Endometrial microvascular endothelial cells (primary cell): ENCODE data around the gene ADIRF. TPM values are rescaled to one million over a fixed set of nuclear protein-coding genes. Genes with fewer than 3 reads are reported as not detected.

Experiments used
- in situ Hi-C: cut with HindIII; loops from 2 replicates; pipeline ENCODE4 v1.10.0; 2017; ENCODE audit warnings: low sequenced_read_pairs, low pct_unique_long_range_greater_than_20kb; ENCODE audit errors: inconsistent ontology term
- total RNA-seq: library from RNA; depleted of rRNA; stranded (reverse); fragments of >200 nt; gene quantifications from one replicate; pipeline ENCODE4 v1.2.3, GENCODE V29; 2015; ENCODE audit errors: inconsistent ontology term

Gene ADIRF
- total RNA-seq, 1 donor from 2014 or later = 31.2 TPM

DNA sequence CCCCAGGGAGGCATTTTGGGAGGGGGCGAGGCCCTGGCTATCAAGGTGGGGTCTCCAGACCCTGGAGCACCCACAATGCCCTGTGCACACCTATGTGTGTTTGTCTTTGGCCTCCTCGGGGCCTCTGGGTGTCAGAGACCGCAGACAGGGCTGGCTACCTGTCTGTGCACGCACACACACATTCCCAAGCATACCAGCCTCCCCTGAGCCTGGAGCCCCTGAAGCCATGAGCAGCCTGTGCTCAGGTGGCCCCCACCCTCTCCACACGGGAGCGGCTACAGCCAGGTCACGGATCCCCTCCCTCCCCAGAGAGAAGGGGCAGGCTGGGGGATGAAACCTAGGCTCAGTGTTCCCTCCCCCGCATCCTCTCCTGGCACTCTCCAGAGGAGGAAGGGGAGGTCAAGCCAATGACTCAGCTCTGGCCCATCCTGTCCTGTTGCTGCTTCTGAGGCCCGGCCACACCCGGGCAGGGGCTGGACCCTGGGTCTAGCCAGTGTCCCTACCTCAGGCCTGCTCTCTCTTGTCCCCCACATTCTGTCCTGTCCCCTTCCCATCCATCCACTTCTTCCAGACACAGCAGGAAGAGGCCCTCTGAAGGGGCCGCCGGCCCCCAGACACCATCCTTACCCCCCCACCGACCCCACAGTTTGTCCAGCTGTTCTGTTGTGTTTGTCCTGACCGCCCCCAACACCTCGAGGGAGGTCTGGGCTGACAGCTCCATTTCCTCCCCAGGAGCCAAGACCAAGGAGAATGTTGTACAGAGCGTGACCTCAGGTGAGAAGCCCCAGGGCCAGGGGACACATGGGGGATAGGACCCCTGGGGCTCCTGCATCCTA, 9.2 kb upstream of the ADIRF start:
- in situ Hi-C loops = no loop called here

DNA sequence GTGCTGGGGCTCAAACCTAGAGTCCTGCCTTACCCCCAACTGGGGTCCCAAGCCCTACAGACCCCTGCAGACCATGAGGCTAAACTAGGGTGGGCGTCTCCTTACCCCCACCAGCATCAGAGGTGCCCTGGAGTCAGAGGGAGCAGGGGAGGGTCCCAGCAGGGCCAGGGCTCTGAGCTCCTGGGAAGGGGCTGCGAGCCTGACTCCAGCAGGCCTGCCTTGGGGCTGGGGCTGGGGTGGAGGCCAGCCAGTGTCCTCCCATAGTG, 8.6 kb upstream of the ADIRF start:
- in situ Hi-C loops = no loop called here

DNA sequence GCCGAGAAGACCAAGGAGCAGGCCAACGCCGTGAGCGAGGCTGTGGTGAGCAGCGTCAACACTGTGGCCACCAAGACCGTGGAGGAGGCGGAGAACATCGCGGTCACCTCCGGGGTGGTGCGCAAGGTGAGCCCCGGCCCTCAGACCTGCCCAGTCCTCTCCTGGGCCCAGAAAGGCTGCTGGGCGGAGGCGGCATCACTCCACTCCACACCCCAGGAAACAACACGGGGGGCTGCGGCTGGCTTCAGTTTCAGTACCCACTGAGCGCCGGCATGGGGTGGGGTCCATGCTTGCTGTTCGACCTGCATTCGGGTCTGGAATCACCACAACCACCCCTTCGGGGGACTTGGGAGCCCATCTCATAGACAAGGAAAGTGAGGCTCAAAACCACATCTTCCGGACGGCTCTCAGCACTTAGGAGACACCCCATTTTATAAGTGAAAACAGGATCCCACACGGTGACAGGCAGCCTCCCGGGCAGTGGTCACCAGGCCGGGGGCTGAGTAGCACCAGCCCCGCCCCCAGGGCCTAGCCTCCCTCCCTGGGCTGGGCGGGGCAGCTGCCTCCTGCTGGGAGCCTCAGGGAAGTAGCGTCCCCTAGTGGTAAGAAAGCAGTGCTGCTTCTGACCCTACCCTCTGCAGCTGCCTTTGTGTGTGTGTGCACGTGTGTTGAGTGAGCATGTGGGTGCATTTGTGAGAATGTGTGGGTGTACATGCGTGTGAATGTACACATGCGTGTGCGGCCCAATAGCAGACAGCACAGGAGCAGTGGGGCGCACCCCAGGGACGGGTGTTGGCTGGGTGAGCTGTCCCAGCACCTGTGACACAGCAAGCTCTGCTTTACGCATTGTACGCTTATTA, 8.0 kb upstream of the ADIRF start:
- in situ Hi-C loops = no loop called here

DNA sequence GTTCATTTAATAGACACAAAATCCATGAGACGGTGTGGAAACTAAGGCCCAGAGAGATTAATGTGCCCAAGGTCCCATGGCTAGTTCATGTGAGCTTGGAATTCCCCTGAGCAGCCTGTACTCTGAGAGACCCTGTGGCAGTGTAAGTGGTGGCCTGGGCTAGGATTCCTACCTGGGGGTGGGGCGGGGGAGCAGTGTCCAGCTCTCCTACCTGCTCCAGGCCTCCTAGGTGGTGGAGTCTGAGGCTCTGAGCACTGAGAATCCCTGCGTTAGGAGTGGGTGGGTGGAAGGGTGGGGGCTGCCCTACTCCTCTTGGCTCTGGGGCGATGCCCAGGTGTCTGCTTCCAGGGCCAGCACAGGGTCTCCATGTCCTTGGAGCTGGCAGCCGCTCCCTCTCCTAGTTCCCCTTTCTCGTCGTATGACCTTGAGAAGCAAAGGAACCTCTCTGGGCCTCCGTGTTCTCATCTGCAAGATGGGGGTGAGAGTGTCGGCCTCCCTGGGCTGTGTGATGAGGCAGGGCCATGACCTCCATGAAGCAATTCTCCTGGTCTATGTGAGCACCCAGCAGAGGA, 7.3 kb upstream of the ADIRF start:
- in situ Hi-C loops = no loop called here

DNA sequence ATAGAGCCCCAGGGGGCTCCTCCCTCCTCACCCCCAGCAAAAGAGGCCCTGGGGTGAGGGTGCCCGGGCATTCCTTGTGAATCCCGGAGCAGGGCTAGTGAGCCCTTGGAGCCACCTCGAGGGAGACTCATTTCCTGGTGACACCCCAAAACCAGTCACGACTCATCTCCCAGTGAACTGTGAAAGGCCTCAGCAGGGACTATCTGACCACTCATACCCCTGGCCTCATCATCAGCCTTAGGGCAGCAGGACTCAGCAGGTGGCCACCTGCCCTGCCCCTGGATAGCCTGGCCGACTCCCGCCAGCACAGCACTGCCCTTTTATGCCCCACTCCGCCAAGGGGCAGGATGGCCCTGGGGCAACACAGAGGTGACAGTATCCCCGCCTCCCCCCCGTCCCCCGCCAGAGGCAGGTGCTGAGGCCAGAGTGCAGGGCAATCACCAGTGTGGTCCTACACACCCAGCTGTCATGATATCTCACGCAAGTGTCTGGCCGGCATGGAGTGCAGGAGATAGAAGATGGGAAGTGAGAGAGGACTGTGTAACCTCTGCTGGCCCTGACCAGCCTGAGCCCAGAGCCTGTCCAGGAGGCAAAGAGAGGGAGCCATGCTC, 6.7 kb upstream of the ADIRF start:
- in situ Hi-C loops = no loop called here

DNA sequence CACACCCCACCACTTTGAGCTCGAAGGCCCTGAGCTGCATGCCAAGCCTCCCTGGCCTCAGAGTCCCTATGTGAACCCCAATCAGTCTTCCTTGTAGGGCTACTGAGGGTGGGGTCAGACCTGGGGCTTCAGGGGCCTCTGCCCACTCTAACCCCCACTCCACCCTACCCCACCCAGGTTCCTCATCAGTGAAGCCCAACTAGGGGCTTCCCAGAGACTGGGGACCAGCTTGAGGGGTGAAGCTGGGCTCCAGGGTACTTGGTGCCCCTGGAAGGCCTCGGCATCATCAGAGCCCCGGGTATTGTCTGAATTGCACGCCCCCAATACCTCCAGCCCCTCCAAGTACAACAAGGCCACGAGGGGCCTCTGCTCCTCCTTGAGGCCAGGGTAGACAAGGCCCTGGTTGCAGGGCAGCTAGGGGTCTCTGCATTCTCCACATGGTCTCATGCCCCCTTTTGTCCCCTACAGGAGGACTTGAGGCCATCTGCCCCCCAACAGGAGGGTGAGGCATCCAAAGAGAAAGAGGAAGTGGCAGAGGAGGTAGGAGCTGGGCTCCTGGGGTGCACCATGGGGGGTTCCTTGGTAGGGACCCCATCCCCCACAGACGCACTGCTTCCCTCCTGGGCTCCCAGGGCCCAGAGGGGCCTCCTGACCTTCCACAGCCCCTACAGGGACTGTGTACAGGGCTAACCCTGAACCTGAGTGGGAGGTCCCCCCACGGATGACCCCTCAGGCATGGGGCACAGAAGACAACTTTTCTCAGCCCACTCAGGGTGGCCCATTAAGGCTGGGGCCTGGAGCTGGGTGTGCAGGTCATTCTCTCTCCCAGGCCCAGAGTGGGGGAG, 5.9 kb upstream of the ADIRF start:
- in situ Hi-C loops = no loop called here

DNA sequence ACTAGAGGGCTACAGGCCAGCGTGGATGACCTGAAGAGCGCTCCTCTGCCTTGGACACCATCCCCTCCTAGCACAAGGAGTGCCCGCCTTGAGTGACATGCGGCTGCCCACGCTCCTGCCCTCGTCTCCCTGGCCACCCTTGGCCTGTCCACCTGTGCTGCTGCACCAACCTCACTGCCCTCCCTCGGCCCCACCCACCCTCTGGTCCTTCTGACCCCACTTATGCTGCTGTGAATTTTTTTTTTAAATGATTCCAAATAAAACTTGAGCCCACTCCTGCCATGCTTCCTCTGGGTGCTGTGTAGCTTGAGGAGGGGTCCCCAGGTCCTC, 5.3 kb upstream of the ADIRF start:
- in situ Hi-C loops = no loop called here

DNA sequence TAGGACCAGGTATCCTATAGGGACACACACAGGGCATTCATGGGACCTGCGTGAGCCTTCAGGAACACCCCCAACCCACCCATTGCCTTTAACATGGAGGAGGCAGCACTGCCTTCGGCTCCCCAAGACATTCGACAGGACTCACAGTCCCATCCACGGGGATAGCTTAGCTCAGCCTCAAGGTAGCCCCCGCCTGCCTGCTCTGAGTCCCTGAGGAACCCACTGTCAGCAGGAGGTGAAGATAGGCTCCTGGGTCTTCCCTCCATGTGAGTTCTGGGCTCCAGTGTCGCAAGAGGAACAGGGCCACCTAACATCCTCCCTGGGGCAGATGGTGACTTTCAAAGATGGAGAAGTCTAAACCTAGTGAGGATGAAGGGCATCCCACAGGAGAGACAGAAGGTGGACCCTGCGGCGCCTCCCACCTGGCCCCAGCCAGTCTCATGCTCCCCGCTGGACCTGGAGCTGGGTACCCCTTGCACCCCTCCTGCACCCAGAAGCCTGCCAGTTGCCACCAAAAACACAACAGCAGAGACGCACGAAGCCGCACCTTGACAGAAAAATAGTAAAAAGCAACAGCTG, 4.9 kb upstream of the ADIRF start:
- in situ Hi-C loops = no loop called here

DNA sequence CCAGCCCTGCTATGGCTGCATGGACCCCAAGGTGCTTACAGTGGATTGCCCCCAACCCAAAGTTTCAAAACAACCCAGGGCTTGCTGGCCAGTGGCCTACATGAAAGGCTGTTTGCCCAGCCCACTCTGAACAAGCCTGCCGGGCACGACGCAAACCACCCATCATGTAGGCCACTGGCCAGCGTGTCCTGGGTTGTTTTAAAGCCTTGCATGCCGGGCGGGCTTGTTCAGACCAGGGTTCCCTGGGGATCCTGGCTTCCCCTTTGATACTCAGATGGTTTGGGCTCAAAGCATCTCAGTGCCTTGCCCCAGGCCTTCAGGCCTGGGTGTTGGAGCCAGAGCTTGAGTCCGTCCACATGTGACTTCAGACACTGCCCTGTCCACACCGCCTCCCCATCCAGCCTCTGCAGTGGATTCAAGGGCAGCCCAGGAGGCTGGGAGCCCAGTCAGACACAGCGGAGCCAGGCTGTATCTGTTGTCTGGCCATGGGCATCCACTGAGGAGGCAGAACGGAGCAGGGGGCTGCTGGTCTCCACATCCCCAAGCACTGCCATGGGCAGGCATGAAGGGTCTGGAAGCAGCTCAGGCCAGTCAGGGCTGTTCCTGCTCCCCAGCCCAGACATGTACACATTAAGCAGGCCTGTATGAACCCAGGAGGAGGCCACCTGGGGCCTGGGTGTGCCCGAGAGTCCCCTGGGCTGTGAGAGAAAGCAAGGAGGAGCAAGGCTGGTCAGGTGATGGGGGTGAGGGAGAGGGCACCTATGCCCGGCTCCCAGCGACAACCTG, 4.0 kb upstream of the ADIRF start:
- in situ Hi-C loops = no loop called here

DNA sequence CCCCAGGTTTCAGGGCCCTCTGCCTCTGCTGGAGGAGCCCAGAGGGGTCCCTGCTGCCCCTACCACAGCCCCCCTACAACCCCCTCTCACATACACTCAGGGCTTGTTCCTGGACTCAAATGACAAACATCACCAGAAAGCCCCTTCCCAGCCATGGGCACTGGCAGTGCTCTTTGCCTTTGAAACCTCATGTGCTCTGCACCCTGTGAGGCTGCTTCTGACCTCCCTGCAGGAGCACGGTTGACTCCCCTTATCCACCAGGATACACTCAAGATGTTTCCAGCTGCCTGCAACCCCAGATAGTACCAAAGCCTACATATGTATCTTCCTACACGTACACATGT, 3.5 kb upstream of the ADIRF start:
- in situ Hi-C loops = no loop called here

DNA sequence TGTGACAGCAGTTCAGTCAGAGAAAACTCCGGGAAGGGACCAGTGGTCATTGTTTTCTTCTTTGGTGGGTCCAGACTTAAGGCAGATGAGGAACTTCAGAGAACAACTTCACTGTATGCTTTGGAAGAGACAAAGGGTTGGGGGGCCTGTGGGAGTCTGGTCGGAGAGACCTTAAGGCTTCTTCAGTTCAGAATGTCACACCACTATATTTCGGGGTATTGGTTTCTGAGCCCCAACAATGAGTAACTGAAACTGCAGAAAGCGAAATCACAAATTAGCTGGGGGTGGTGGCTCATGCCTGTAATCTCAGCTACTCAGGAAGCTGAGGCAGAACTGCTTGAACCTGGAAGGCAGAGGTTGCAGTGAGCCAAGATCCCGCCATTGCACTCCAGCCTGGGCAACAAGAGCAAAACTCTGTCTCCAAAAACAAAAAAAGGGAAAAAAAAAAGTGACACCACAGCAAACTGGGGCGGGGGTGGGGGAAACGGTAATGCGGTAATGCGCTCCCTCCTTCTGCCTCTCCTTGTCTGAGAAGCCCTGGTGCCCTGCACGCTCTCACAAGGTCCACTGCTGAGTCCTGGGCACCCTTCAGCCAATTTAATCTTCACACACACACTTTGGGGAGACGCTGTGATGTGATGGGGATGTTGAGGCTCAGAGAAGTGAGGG, 2.2 kb upstream of the ADIRF start:
- in situ Hi-C loops = no loop called here

DNA sequence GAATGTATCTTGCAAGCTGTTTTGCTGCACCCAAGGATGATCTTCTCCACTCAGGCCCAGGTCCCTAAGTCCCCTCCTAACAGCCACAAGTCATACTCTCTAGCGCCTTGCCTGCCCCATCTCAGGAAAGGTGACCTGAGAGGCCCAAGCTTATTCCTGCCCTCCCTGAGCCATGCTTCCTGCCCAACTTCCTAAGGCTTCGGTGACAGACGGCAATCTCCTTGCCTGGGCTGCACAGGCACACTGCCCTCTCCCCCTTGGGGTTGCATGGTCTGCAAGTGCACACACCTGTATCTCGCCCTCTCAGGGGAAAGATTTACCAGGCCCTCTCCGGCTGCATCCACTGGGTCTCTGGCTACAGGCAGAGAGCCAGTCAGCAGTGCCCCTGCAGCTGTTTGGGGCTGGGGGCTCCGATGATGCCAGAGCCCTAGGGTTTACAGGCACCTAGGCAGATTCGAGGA, 771 bp upstream of the ADIRF start:
- in situ Hi-C loops = no loop called here

DNA sequence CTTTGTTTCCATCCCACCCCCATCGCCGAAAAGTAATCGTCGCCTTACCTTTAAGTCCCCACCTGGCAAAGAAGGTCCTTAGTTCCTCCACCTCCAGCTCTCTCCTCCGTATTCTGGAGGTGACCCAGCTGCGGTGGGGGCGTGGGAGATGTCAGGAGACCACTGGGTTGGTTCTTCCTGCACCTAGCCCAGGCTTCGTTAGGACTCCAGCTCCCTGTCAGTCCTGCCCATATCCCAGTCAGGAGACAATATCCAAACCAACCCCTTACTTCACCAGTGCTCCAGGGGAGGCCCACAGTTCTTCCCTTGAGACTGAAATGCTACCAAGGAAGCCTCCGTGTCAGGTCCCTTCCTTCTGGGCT, 693 bp downstream of the ADIRF start:
- in situ Hi-C loops = no loop called here

DNA sequence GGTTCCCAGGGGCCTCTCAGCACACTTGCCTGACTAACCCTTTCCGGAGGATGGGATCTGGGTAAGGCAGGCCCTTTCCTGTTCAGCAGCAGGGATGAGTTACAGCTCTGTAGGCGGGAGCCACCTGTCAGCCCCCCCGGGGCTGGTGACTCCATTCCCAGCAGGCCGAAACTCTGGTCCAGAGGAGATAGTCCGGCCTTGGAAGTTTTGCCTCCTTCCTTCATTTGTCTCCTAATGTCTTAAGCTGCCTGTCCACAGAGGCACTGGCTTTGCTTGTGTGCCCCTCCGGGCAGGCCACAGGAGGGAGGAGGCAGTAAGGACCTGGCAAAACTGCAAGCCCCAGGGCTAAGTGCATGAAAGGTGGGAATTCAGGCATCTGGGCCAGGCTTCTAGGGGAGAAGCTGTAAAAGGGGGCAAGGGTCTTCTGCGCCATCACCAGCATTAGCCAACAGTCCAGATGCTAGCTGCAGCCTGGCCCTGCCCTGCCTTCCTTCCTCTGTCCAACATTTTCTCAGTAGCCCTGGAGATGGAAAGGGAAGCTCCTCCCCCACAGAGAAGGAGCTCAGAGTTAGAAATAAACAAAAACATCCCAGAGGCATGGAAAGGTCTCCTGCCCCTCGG, 1.2 kb downstream of the ADIRF start:
- in situ Hi-C loops = no loop called here

DNA sequence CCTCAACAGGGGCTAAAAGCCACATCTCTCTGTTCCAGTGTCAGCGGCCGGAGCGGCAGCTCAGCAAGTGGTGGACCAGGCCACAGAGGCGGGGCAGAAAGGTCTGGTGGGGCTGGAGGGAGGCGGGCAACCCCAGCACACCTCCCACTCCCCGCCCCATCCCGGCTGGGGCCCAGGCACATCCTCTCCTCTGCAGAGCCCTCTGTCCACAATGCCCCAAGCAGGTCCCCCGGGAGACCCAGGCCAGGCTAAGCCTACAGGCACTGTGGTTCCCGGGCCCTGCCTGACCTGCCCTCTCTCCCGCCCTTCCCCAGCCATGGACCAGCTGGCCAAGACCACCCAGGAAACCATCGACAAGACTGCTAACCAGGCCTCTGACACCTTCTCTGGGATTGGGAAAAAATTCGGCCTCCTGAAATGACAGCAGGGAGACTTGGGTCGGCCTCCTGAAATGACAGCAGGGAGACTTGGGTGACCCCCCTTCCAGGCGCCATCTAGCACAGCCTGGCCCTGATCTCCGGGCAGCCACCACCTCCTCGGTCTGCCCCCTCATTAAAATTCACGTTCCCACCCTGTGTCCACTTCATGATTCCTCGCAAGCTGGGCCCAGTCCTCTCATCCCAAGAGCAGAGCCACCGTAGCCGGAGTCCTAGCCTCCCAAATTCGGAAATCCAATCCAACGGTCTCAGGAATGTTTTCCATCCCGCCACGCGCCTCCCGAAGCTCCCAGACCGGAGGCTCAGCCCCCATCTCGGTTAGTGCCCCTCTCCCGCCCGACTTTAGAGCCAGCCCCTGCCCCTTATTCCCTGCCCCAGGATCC, 2.1 kb downstream of the ADIRF start:
- in situ Hi-C loops = no loop called here

DNA sequence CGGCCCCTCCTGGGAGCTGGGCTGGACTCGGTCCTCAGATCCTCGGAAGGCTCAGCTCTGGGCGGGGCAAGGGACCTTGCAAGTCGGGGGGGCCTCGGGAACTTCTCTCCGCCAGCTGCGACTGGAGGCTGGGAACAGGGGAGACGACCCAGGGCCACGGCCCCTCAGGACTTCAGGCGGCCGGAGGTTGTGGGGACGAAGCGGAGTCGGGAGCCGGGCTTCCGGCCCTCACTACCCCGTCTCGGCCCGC, 2.6 kb downstream of the ADIRF start:
- in situ Hi-C loops = no loop called here
